ENCODE results near the gene FGF5. TPM values are rescaled to one million over a fixed set of nuclear protein-coding genes. Genes with fewer than 3 reads are reported as not detected.
"Not testable (repeated sequence)": the region's sequence is repeated elsewhere in the genome, so short reads cannot be mapped to it uniquely, and the experiment has no call there.

Gene FGF5
- total RNA-seq, 1 experiment from 2014 or later = not detected

DNA sequence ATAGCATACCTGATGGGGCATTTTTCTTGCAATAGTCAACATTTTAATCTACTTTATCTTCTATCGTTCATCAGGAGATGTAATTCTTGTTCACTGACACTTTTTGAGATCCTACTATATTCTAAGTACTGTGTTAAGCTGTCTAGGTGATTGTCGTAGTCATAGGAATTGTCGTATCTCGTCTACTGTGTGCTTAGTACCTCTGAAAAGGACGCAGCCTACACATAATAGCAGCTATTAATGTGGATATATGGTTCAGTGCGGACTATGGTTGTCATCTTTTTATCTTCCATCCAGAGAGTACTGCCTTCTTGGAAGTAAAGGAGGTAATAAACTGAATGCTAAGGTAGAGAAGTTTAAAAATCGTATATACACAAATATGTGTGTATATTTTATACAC, 47.2 kb downstream of the FGF5 start:
- no peak for DNase-seq
- BruUV-seq (replicated peaks) = no TSS peak
- H3K9me2 ChIP-seq (ENCODE audit: insufficient read depth) = no peaks in the 10 kb centered on the region
- H3K4me2 ChIP-seq = no peak overlapping the region
- no peak overlapping the region for H3K4me3 ChIP-seq
- H3K27ac ChIP-seq = no peak overlapping the region
- CTCF ChIA-PET = no interaction called here
- H3K4me1 ChIP-seq (replicated peaks; ENCODE audit: insufficient read depth) = no peaks in the 10 kb centered on the region
- no peaks in the 10 kb centered on the region for H3K9me3 ChIP-seq (ENCODE audit: insufficient read depth, low read depth)
- no peak overlapping the region for H2AFZ ChIP-seq
- TF ChIP-seq EZH2 (IDR thresholded peaks at IDR 0.05; ENCODE audit: low read depth) = no peak
- TF ChIP-seq, protein P1, sequence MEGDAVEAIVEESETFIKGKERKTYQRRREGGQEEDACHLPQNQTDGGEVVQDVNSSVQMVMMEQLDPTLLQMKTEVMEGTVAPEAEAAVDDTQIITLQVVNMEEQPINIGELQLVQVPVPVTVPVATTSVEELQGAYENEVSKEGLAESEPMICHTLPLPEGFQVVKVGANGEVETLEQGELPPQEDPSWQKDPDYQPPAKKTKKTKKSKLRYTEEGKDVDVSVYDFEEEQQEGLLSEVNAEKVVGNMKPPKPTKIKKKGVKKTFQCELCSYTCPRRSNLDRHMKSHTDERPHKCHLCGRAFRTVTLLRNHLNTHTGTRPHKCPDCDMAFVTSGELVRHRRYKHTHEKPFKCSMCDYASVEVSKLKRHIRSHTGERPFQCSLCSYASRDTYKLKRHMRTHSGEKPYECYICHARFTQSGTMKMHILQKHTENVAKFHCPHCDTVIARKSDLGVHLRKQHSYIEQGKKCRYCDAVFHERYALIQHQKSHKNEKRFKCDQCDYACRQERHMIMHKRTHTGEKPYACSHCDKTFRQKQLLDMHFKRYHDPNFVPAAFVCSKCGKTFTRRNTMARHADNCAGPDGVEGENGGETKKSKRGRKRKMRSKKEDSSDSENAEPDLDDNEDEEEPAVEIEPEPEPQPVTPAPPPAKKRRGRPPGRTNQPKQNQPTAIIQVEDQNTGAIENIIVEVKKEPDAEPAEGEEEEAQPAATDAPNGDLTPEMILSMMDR (conservative IDR thresholded peaks at IDR 0.05) = no peak
- H3K79me2 ChIP-seq (ENCODE audit: low read depth) = no peaks in the 10 kb centered on the region
- intact Hi-C loops (cut with micrococcal nuclease; ENCODE audit: unreplicated experiment) = no loop called here
- POLR2A ChIA-PET (ENCODE audit: unreplicated experiment) = no interaction called here
- H3K27me3 ChIP-seq (ENCODE audit: insufficient read depth, low read depth) = no peaks in the 10 kb centered on the region
- no peaks in the 10 kb centered on the region for H3F3A ChIP-seq (ENCODE audit: insufficient read depth, low read depth)
- no peaks in the 10 kb centered on the region for H3K36me3 ChIP-seq (ENCODE audit: low read depth)
- H4K20me1 ChIP-seq (ENCODE audit: insufficient read depth) = no peaks in the 10 kb centered on the region

DNA sequence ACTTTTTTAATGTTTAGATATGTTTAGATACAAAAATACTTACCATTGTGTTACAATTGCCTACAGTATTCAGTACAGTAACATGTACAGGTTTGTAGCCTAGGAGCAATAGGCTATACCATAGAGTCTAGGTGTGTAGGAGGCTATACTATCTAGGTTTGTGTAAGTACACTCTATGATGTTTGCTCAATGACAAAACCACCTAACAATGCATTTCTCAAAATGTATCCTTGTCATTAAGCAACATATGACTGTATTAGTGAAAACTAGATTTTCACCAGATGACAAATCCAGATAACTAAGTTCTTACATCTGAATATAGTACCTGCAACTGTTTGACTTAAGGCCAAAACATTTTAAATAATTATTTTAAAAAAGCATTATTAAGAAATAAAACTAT, 49.4 kb downstream of the FGF5 start:
- H3K27me3 ChIP-seq (ENCODE audit: insufficient read depth, low read depth); H3K36me3 ChIP-seq (ENCODE audit: low read depth); H3K4me3 ChIP-seq; H3K4me2 ChIP-seq; H2AFZ ChIP-seq; CTCF ChIA-PET; H3K9me2 ChIP-seq (ENCODE audit: insufficient read depth); BruUV-seq (replicated peaks); H3K4me1 ChIP-seq (replicated peaks; ENCODE audit: insufficient read depth); POLR2A ChIA-PET (ENCODE audit: unreplicated experiment); H3F3A ChIP-seq (ENCODE audit: insufficient read depth, low read depth); intact Hi-C loops (cut with micrococcal nuclease; ENCODE audit: unreplicated experiment); H3K27ac ChIP-seq; H3K79me2 ChIP-seq (ENCODE audit: low read depth); DNase-seq; H3K9me3 ChIP-seq (ENCODE audit: insufficient read depth, low read depth); H4K20me1 ChIP-seq (ENCODE audit: insufficient read depth): not testable (repeated sequence)

DNA sequence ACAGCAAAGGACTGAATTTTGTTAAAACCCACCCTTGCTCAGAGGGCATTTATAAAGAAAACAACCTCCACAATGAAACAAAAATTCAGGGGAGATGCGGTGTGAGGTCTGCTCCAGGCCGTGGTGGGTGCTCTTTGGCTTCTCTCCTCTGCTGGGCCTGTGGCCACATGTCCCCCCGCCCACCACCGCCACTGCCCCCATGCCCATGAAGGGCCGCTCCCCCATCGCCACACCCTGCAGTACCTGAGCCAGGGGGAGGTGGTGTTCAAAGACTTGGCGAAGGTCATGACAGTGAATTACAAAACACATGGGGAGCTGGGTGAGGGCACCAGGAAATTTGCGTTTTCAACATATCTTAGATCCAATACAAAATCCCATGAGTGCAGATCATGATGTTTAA, 54.9 kb downstream of the FGF5 start:
- Histone ChIP-seq H3K79me2 (ENCODE audit: low read depth) (no peaks in the 10 kb centered on the region), H4K20me1 (ENCODE audit: insufficient read depth) (no peaks in the 10 kb centered on the region), H3K4me2 (no peak overlapping the region), H3K36me3 (ENCODE audit: low read depth) (no peaks in the 10 kb centered on the region), H3K27ac (no peak overlapping the region), H3F3A (ENCODE audit: insufficient read depth, low read depth) (no peaks in the 10 kb centered on the region), H3K9me3 (ENCODE audit: insufficient read depth, low read depth) (no peaks in the 10 kb centered on the region), H3K4me3 (no peak overlapping the region), H2AFZ (no peak overlapping the region), H3K4me1 (replicated peaks; ENCODE audit: insufficient read depth) (no peaks in the 10 kb centered on the region), H3K9me2 (ENCODE audit: insufficient read depth) (no peaks in the 10 kb centered on the region), H3K27me3 (ENCODE audit: insufficient read depth, low read depth) (no peaks in the 10 kb centered on the region)
- BruUV-seq (replicated peaks) = no TSS peak
- CTCF ChIA-PET = no interaction called here
- POLR2A ChIA-PET (ENCODE audit: unreplicated experiment) = no interaction called here
- TF ChIP-seq, protein P1 (conservative IDR thresholded peaks at IDR 0.05) = no peak
- no peak for TF ChIP-seq EZH2 (IDR thresholded peaks at IDR 0.05; ENCODE audit: low read depth)
- intact Hi-C loops (cut with micrococcal nuclease; ENCODE audit: unreplicated experiment) = loop anchor here (5.0 kb wide), 1 partner anchor 99 kb away; no protein-coding TSS in a partner anchor
- DNase-seq = no peak

- intact Hi-C loops (cut with micrococcal nuclease; ENCODE audit: unreplicated experiment) = loop anchor here (5.0 kb wide), 1 partner anchor 99 kb away; no protein-coding TSS in a partner anchor
- H3K9me2 ChIP-seq (ENCODE audit: insufficient read depth) = no peaks in the 10 kb centered on the region
- H3K4me3 ChIP-seq = no peak overlapping the region
- ChIA-PET CTCF (no interaction called here), POLR2A (ENCODE audit: unreplicated experiment) (no interaction called here)
- H3K27me3 ChIP-seq (ENCODE audit: insufficient read depth, low read depth) = no peaks in the 10 kb centered on the region
- H3K4me1 ChIP-seq (replicated peaks; ENCODE audit: insufficient read depth) = no peaks in the 10 kb centered on the region
- DNase-seq = no peak
- H3K9me3 ChIP-seq (ENCODE audit: insufficient read depth, low read depth) = no peaks in the 10 kb centered on the region
- H3F3A ChIP-seq (ENCODE audit: insufficient read depth, low read depth) = no peaks in the 10 kb centered on the region
- H2AFZ ChIP-seq = no peak overlapping the region
- H3K36me3 ChIP-seq (ENCODE audit: low read depth) = no peaks in the 10 kb centered on the region
- no peak for TF ChIP-seq EZH2 (IDR thresholded peaks at IDR 0.05; ENCODE audit: low read depth)
- TF ChIP-seq, protein P1 (conservative IDR thresholded peaks at IDR 0.05) = no peak
- H3K27ac ChIP-seq = no peak overlapping the region
- H3K79me2 ChIP-seq (ENCODE audit: low read depth) = no peaks in the 10 kb centered on the region
- H3K4me2 ChIP-seq = no peak overlapping the region
- no TSS peak for BruUV-seq (replicated peaks)
- no peaks in the 10 kb centered on the region for H4K20me1 ChIP-seq (ENCODE audit: insufficient read depth)
Observed at GRCh38 chr4:80321776-80322175, 55.3 kb downstream of the FGF5 start.

Measured in PC-9 (cell line).